Spleen (tissue), 11 donors: ENCODE measurements around the gene LIG4. TPM values are rescaled to one million over a fixed set of nuclear protein-coding genes. Genes with fewer than 3 reads are reported as not detected.

ENCODE experiments used
- DNase-seq: peaks from one replicate; pipeline ENCODE4 v3.0.0-alpha.2; 2020
- H3K27ac ChIP-seq, 8 donors: fragments of 200-600 bp; sonication (generic) in 7 of 8; 1 replicate in 4 of 8; 2 replicates in 4 of 8; pipeline versions ENCODE4 v1.5.0 to v1.8.0; 2016 to 2021; ENCODE audit warnings: inconsistent platforms in 4 of 8, mild to moderate bottlenecking in 4 of 8, moderate library complexity in 1 of 8
- H3K27me3 ChIP-seq, 7 donors: fragments of 200-600 bp; sonication (generic) in 6 of 7; replicated peaks in 1 of 7; 1 replicate in 4 of 7; 2 replicates in 3 of 7; pipeline versions ENCODE4 v1.5.0 to v1.8.0; 2016 to 2021; ENCODE audit warnings: inconsistent platforms in 3 of 7, mild to moderate bottlenecking in 1 of 7
- H3K36me3 ChIP-seq, 6 donors: fragments of 200-600 bp; sonication (generic) in 5 of 6; 1 replicate in 4 of 6; 2 replicates in 2 of 6; pipeline versions ENCODE4 v1.5.0 to v1.8.0; 2016 to 2021; ENCODE audit warnings: inconsistent platforms in 2 of 6
- H3K4me1 ChIP-seq, 6 donors: fragments of 200-600 bp; sonication (generic) in 5 of 6; 1 replicate in 3 of 6; 2 replicates in 3 of 6; pipeline versions ENCODE4 v1.5.0 to v1.8.0; 2016 to 2021; ENCODE audit warnings: inconsistent platforms in 3 of 6
- H3K4me3 ChIP-seq, 8 donors: fragments of 200-600 bp; sonication (generic) in 7 of 8; 1 replicate in 4 of 8; 2 replicates in 4 of 8; pipeline versions ENCODE4 v1.5.0 to v1.8.0; 2016 to 2021; ENCODE audit warnings: inconsistent platforms in 4 of 8, mild to moderate bottlenecking in 4 of 8, moderate library complexity in 2 of 8
- H3K9me3 ChIP-seq, 8 donors: fragments of 200-600 bp; sonication (generic) in 7 of 8; 1 replicate in 4 of 8; 2 replicates in 4 of 8; pipeline versions ENCODE4 v1.5.0 to v1.8.0; 2016 to 2021; ENCODE audit warnings: inconsistent platforms in 4 of 8
- CTCF ChIP-seq, 11 experiments: fragments of 200-600 bp in 7 of 11; fragments of 450-650 bp in 4 of 11; sonication (generic) in 4 of 11; IDR thresholded peaks in 8 of 11; conservative IDR thresholded peaks in 3 of 11; 1 replicate in 7 of 11; 2 replicates in 4 of 11; pipeline versions ENCODE4 v1.4.0 to v1.8.0; 2016 to 2021; ENCODE audit warnings: antibody characterized with exemption in 11 of 11, inconsistent platforms in 4 of 11, mild to moderate bottlenecking in 1 of 11
- POLR2A ChIP-seq, 3 donors: fragments of 450-650 bp; IDR thresholded peaks; one replicate each; pipeline ENCODE4 v1.5.1; 2017; ENCODE audit warnings: antibody characterized with exemption in 3 of 3, mild to moderate bottlenecking in 1 of 3
- POLR2AphosphoS5 ChIP-seq, 3 donors: sonication (generic); formaldehyde crosslinking; IDR thresholded peaks; one replicate each; pipeline ENCODE4 v1.5.1; 2017; ENCODE audit warnings: antibody characterized with exemption in 3 of 3
- WGBS, 5 donors: extraction: QIAGEN DNeasy Blood & Tissue Kit in 3 of 5; methylation state at CpG; one replicate each; pipeline versions ENCODE4 v1.1.5 to v1.1.7; 2013 to 2018; 5-methylcytosine and 5-hydroxymethylcytosine counted together
- intact Hi-C: fragments of 100-400 bp; cut with DNase I; formaldehyde crosslinking; loops from one replicate; pipeline ENCODE4 v1.15.0; 2023; ENCODE audit warnings: low total_unique reads
- polyA plus RNA-seq, 3 donors: library from polyadenylated mRNA; stranded (reverse); fragments of 200-250 nt; gene quantifications; one replicate each; pipeline ENCODE4 v1.2.1, GENCODE V29; 2013
- total RNA-seq, 7 donors: library from RNA; depleted of rRNA in 3 of 7; stranded (reverse); fragments of >200 nt in 3 of 7; fragmentation: NEBNext Ultra II Directional in 4 of 7; extraction: Animal tissue kit (Norgen Biotek cat#: 25700) in 4 of 7; gene quantifications; one replicate each; pipeline versions ENCODE4 v1.1.0 to v1.2.1, GENCODE V29; 2016 to 2021
- donor health status: healthy with polysubstance abuse.
- donor health status: DM: no; HTN: no; CAD: no; lungs with moderate emphysema.
- donor health status: DM: no; HTN: no; CAD: no.
- donor health status: Bipolar disorder and iron deficiency.
- donor health status: healthy.
- donor health status: DM: no; HTN: no; CAD: no.
- donor health status: DM: yes; HTN: yes; CAD: no.

LIG4 gene
- total and polyA plus RNA-seq, 10 donors, result 9.7 to 16.0 (median 11.5) TPM

- Histone ChIP-seq H3K4me1 (peaks cover 27 to 66% (median 49%) of the 10 kb centered on the region in 6 donors), H3K9me3 (peaks cover 0 to 20% (median 0%) of the 10 kb centered on the region in 8 donors), H3K27ac (peak overlapping the region in 5 of 8 donors; percentile 28 to 82 (median 78)), H3K36me3 (peaks cover 0 to 32% (median 14%) of the 10 kb centered on the region in 6 donors), H3K27me3 (no peaks in the 10 kb centered on the region), H3K4me3 (peak overlapping the region in 6 of 8 donors; percentile 6 to 64 (median 42))
- TF ChIP-seq CTCF (IDR thresholded peaks at IDR 0.05 in 8 of 11, conservative IDR thresholded peaks at IDR 0.05 in 3 of 11) (no peak), POLR2AphosphoS5 (IDR thresholded peaks at IDR 0.05) (no peak), POLR2A (IDR thresholded peaks at IDR 0.05) (no peak)
- peak; percentile 82 for DNase-seq
- intact Hi-C loops, result no loop called here
- WGBS, 5 donors, result 17 to 34% (median 29%) methylated on average over 21 to 41 of the region's 41 CpGs
Observed at GRCh38 chr13:108214441-108215271, 680 bp downstream of the LIG4 start.

- Histone ChIP-seq H3K4me1 (peaks cover 21 to 59% (median 42%) of the 10 kb centered on the region in 6 donors), H3K36me3 (peaks cover 0 to 39% (median 16%) of the 10 kb centered on the region in 6 donors), H3K9me3 (peaks cover 0 to 27% (median 1%) of the 10 kb centered on the region in 8 donors), H3K4me3 (peak overlapping the region in 2 of 8 donors; percentile 52 to 64), H3K27me3 (no peaks in the 10 kb centered on the region), H3K27ac (peak overlapping the region in 4 of 8 donors; percentile 72 to 82 (median 80))
- DNase-seq, result no peak
- no peak for TF ChIP-seq CTCF (IDR thresholded peaks at IDR 0.05 in 8 of 11, conservative IDR thresholded peaks at IDR 0.05 in 3 of 11)
- TF ChIP-seq POLR2AphosphoS5 (IDR thresholded peaks at IDR 0.05), result no peak
- TF ChIP-seq POLR2A (IDR thresholded peaks at IDR 0.05), result no peak
- intact Hi-C loops, result no loop called here
- WGBS, 5 donors, result 69 to 79% (median 74%) methylated on average over 5 of the region's 5 CpGs
Observed at GRCh38 chr13:108213946-108214345, 1.4 kb downstream of the LIG4 start.

- H3K27me3 ChIP-seq, result no peaks in the 10 kb centered on the region
- H3K36me3 ChIP-seq, result peaks cover 0 to 43% (median 16%) of the 10 kb centered on the region in 6 donors
- TF ChIP-seq POLR2A (IDR thresholded peaks at IDR 0.05) (no peak), CTCF (IDR thresholded peaks at IDR 0.05 in 8 of 11, conservative IDR thresholded peaks at IDR 0.05 in 3 of 11) (no peak), POLR2AphosphoS5 (IDR thresholded peaks at IDR 0.05) (no peak)
- H3K4me3 ChIP-seq, result no peak overlapping the region
- intact Hi-C loops, result no loop called here
- H3K4me1 ChIP-seq, result peaks cover 21 to 55% (median 41%) of the 10 kb centered on the region in 6 donors
- DNase-seq, result no peak
- H3K9me3 ChIP-seq, result peaks cover 0 to 38% (median 5%) of the 10 kb centered on the region in 8 donors
- 36 to 72% (median 51%) methylated on average over 4 of the region's 4 CpGs for WGBS, 5 donors
- H3K27ac ChIP-seq, result peak overlapping the region in 4 of 8 donors; percentile 1 to 55 (median 17)
Observed at GRCh38 chr13:108212886-108213285, 2.5 kb downstream of the LIG4 start.

GRCh38 chr13:108210551-108210950, 4.8 kb downstream of the LIG4 start:
- intact Hi-C loops, result no loop called here
- peaks cover 0 to 45% (median 9%) of the 10 kb centered on the region in 8 donors for H3K9me3 ChIP-seq
- H3K4me1 ChIP-seq, result peaks cover 6 to 31% (median 18%) of the 10 kb centered on the region in 6 donors
- H3K27me3 ChIP-seq, result no peaks in the 10 kb centered on the region
- 72 to 89% (median 83%) methylated on average over 2 of the region's 2 CpGs for WGBS, 5 donors
- peaks cover 0 to 43% (median 16%) of the 10 kb centered on the region in 6 donors for H3K36me3 ChIP-seq
- TF ChIP-seq POLR2A (IDR thresholded peaks at IDR 0.05) (no peak), CTCF (IDR thresholded peaks at IDR 0.05 in 8 of 11, conservative IDR thresholded peaks at IDR 0.05 in 3 of 11) (no peak), POLR2AphosphoS5 (IDR thresholded peaks at IDR 0.05) (no peak)
- DNase-seq, result no peak
- no peak overlapping the region for H3K4me3 ChIP-seq
- no peak overlapping the region for H3K27ac ChIP-seq
